GM18873 (cell line): Measurements from ENCODE around the gene CIBAR2.

Experiments
- ATAC-seq: cut with Tn5 transposase; IDR thresholded peaks from one replicate; pipeline ENCODE4 v1.9.1; 2021; ENCODE audit warnings: mild to moderate bottlenecking, moderate library complexity, moderate number of reproducible peaks; ENCODE audit not compliant: unreplicated experiment, low FRiP score

The CIBAR2 gene

GRCh38 chr16:85104821-85105391 lies 7.4 kb downstream of the CIBAR2 start:
- ATAC-seq: no peak

- no peak for ATAC-seq
These were observed 8.1 kb downstream of the CIBAR2 start for GRCh38 chr16:85104147-85104546.

- no peak for ATAC-seq
These were observed 8.9 kb downstream of the CIBAR2 start for GRCh38 chr16:85103114-85104079.

GRCh38 chr16:85101956-85102630 lies 10.2 kb downstream of the CIBAR2 start:
- no peak for ATAC-seq

GRCh38 chr16:85100265-85100664 lies 12.0 kb downstream of the CIBAR2 start:
- ATAC-seq: no peak

GRCh38 chr16:85098565-85098964 lies 13.7 kb downstream of the CIBAR2 start:
- no peak for ATAC-seq

GRCh38 chr16:85096921-85097320 lies 15.4 kb downstream of the CIBAR2 start:
- ATAC-seq: no peak

- no peak for ATAC-seq
These were observed 17.5 kb downstream of the CIBAR2 start for GRCh38 chr16:85094812-85095211.

- ATAC-seq: no peak
These were observed 18.0 kb downstream of the CIBAR2 start for GRCh38 chr16:85094176-85094805.

- ATAC-seq: no peak
These were observed 18.6 kb downstream of the CIBAR2 start for GRCh38 chr16:85093705-85094104.

- no peak for ATAC-seq
These were observed 19.4 kb downstream of the CIBAR2 start for GRCh38 chr16:85092851-85093250.

GRCh38 chr16:85092309-85092708 lies 20.0 kb downstream of the CIBAR2 start:
- no peak for ATAC-seq

- no peak for ATAC-seq
These were observed 20.8 kb downstream of the CIBAR2 start for GRCh38 chr16:85091522-85091910.

GRCh38 chr16:85090873-85091521 lies 21.3 kb downstream of the CIBAR2 start:
- no peak for ATAC-seq

GRCh38 chr16:85090181-85090580 lies 22.1 kb downstream of the CIBAR2 start:
- no peak for ATAC-seq

- no peak for ATAC-seq
These were observed 22.7 kb downstream of the CIBAR2 start for GRCh38 chr16:85089525-85089924.

- no peak for ATAC-seq
These were observed 23.6 kb downstream of the CIBAR2 start for GRCh38 chr16:85088570-85089199.

- no peak for ATAC-seq
These were observed 24.2 kb downstream of the CIBAR2 start for GRCh38 chr16:85087899-85088569.
